Mesenchymal stem cell (in vitro differentiated cells and primary cell): ENCODE data around the gene PNPLA2.

Experiments
- DNase-seq: peaks from one replicate; pipeline ENCODE4 v3.0.0-alpha.2; 2013
- H2AFZ ChIP-seq: one replicate; pipeline ENCODE4 v1.6.1; 2013; ENCODE audit warnings: low read depth, mild to moderate bottlenecking, control low read depth, inconsistent platforms, low read length, moderate library complexity
- H2AK5ac ChIP-seq: 2 replicates; pipeline ENCODE4 v1.6.1; 2013; ENCODE audit warnings: low read length, moderate library complexity, mild to moderate bottlenecking, inconsistent platforms; ENCODE audit not compliant: severe bottlenecking
- H2BK120ac ChIP-seq: one replicate; pipeline ENCODE4 v1.6.1; 2013; ENCODE audit warnings: low read depth, mild to moderate bottlenecking, inconsistent platforms, low read length, moderate library complexity
- H2BK12ac ChIP-seq, 2 experiments: one replicate each; pipeline ENCODE4 v1.6.1; 2013; ENCODE audit warnings: inconsistent platforms in 2 of 2, low read length in 2 of 2, mild to moderate bottlenecking in 2 of 2, moderate library complexity in 2 of 2, control low read depth in 1 of 2
- H2BK15ac ChIP-seq: one replicate; pipeline ENCODE4 v1.6.1; 2013; ENCODE audit warnings: mild to moderate bottlenecking, low read depth, inconsistent platforms; ENCODE audit not compliant: poor library complexity, severe bottlenecking
- H2BK5ac ChIP-seq: 2 replicates; pipeline ENCODE4 v1.6.1; 2013; ENCODE audit warnings: low read depth, mild to moderate bottlenecking, low read length, control low read depth, inconsistent platforms; ENCODE audit not compliant: poor library complexity, severe bottlenecking
- H3K14ac ChIP-seq, 2 experiments: one replicate each; pipeline ENCODE4 v1.6.1; 2013; ENCODE audit warnings: inconsistent platforms in 2 of 2, low read length in 2 of 2, control low read depth in 1 of 2, mild to moderate bottlenecking in 1 of 2, moderate library complexity in 1 of 2
- H3K18ac ChIP-seq, 2 experiments: one replicate each; pipeline ENCODE4 v1.6.1; 2013; ENCODE audit warnings: inconsistent platforms in 2 of 2, low read length in 2 of 2, control low read depth in 1 of 2, low read depth in 1 of 2, mild to moderate bottlenecking in 1 of 2
- H3K23ac ChIP-seq, 2 experiments: one replicate each; pipeline ENCODE4 v1.6.1; 2013; ENCODE audit warnings: inconsistent platforms in 2 of 2, low read length in 2 of 2, mild to moderate bottlenecking in 2 of 2, moderate library complexity in 2 of 2, control low read depth in 1 of 2
- H3K27ac ChIP-seq: 2 replicates; pipeline ENCODE4 v1.5.1; 2013; ENCODE audit warnings: mild to moderate bottlenecking, moderate library complexity, low read length, control low read depth, inconsistent platforms; ENCODE audit not compliant: poor library complexity, severe bottlenecking
- H3K27me3 ChIP-seq, 2 experiments: 2 replicates each; pipeline versions ENCODE4 v1.6.1 to v1.7.0; 2013; ENCODE audit warnings: low read length in 2 of 2, mild to moderate bottlenecking in 2 of 2, moderate library complexity in 2 of 2, control low read depth in 1 of 2, inconsistent platforms in 1 of 2; ENCODE audit not compliant: control insufficient read depth in 1 of 2, insufficient read depth in 1 of 2
- H3K36me3 ChIP-seq, 2 experiments: 2 replicates each; pipeline versions ENCODE4 v1.6.1 to v1.7.0; 2013; ENCODE audit warnings: low read length in 2 of 2, control low read depth in 1 of 2, inconsistent platforms in 1 of 2, low read depth in 1 of 2, mild to moderate bottlenecking in 1 of 2; ENCODE audit not compliant: insufficient read depth in 2 of 2, control insufficient read depth in 1 of 2
- H3K4ac ChIP-seq, 2 experiments: one replicate each; pipeline ENCODE4 v1.6.1; 2013; ENCODE audit warnings: inconsistent platforms in 2 of 2, low read length in 2 of 2, mild to moderate bottlenecking in 2 of 2, moderate library complexity in 2 of 2, control low read depth in 1 of 2, low read depth in 1 of 2
- H3K4me1 ChIP-seq: 2 replicates; pipeline ENCODE4 v1.6.1; 2013; ENCODE audit warnings: low read depth, low read length, control low read depth; ENCODE audit not compliant: control insufficient read depth, insufficient read depth
- H3K4me2 ChIP-seq: 2 replicates; pipeline ENCODE4 v1.6.1; 2013; ENCODE audit warnings: low read length, mild to moderate bottlenecking, inconsistent platforms; ENCODE audit not compliant: poor library complexity, severe bottlenecking
- H3K4me3 ChIP-seq, 2 experiments: 2 replicates each; pipeline versions ENCODE4 v1.5.1 to v1.7.0; 2013; ENCODE audit warnings: low read length in 2 of 2, mild to moderate bottlenecking in 2 of 2, control low read depth in 1 of 2, low read depth in 1 of 2; ENCODE audit not compliant: insufficient read depth in 1 of 2
- H3K79me1 ChIP-seq: replicated peaks from 2 replicates; pipeline ENCODE4 v1.6.1; 2013; ENCODE audit warnings: mild to moderate bottlenecking, control low read depth, low read length, inconsistent platforms; ENCODE audit not compliant: poor library complexity, severe bottlenecking
- H3K9ac ChIP-seq: 2 replicates; pipeline ENCODE4 v1.7.0; 2013; ENCODE audit warnings: mild to moderate bottlenecking, low read length, moderate library complexity
- H3K9me3 ChIP-seq: 2 replicates; pipeline ENCODE4 v1.7.0; 2013; ENCODE audit warnings: mild to moderate bottlenecking, low read length; ENCODE audit not compliant: control insufficient read depth
- H4K8ac ChIP-seq: one replicate; pipeline ENCODE4 v1.6.1; 2013; ENCODE audit warnings: inconsistent platforms, mild to moderate bottlenecking, low read length, moderate library complexity
- H4K91ac ChIP-seq: one replicate; pipeline ENCODE4 v1.6.1; 2013; ENCODE audit warnings: mild to moderate bottlenecking, low read length, inconsistent platforms
- WGBS: methylation state at CpG from one replicate; pipeline ENCODE4 v1.1.7; 2013; ENCODE audit warnings: mixed read lengths; 5-methylcytosine and 5-hydroxymethylcytosine counted together

PNPLA2 gene

GRCh38 chr11:810040-810567 is 8.6 kb upstream of the PNPLA2 start:
- no peak overlapping the region for H2BK120ac ChIP-seq
- peaks cover 30 to 35% of the 10 kb centered on the region in 2 experiments for H3K36me3 ChIP-seq
- peak overlapping the region; percentile 12 for H2BK15ac ChIP-seq
- H4K91ac ChIP-seq = peak overlapping the region; percentile 78
- H3K4me3 ChIP-seq = peak overlapping the region; percentile 83 to 90
- DNase-seq = no peak
- no peaks in the 10 kb centered on the region for H3K27me3 ChIP-seq
- H3K27ac ChIP-seq = no peak overlapping the region
- H3K18ac ChIP-seq = peak overlapping the region; percentile 75 to 81
- peak overlapping the region in 1 of 2 experiments; percentile 86 for H3K23ac ChIP-seq
- H3K4me1 ChIP-seq = peaks cover 25% of the 10 kb centered on the region
- peak overlapping the region; percentile 67 for H3K4me2 ChIP-seq
- peak overlapping the region; percentile 90 for H3K9ac ChIP-seq
- no peak overlapping the region for H2BK12ac ChIP-seq
- H2AK5ac ChIP-seq = peak overlapping the region; percentile 57
- H2AFZ ChIP-seq = no peak overlapping the region
- H3K4ac ChIP-seq = peak overlapping the region; percentile 79 to 83
- WGBS = under 1% methylated on average over 35 of the region's 55 CpGs
- H2BK5ac ChIP-seq = no peak overlapping the region
- H3K14ac ChIP-seq = peak overlapping the region in 1 of 2 experiments; percentile 5
- H4K8ac ChIP-seq = no peak overlapping the region
- H3K79me1 ChIP-seq = peaks cover 12% of the 10 kb centered on the region
- H3K9me3 ChIP-seq = no peaks in the 10 kb centered on the region

- H3K4me2 ChIP-seq = peak overlapping the region; percentile 67
- no peak overlapping the region for H2BK15ac ChIP-seq
- peaks cover 30 to 48% of the 10 kb centered on the region in 2 experiments for H3K36me3 ChIP-seq
- peak overlapping the region; percentile 30 for H2AK5ac ChIP-seq
- no peak overlapping the region for H4K91ac ChIP-seq
- peak overlapping the region; percentile 31 for H4K8ac ChIP-seq
- H3K23ac ChIP-seq = no peak overlapping the region
- peaks cover 21% of the 10 kb centered on the region for H3K4me1 ChIP-seq
- no peaks in the 10 kb centered on the region for H3K9me3 ChIP-seq
- H2BK5ac ChIP-seq = no peak overlapping the region
- no peak overlapping the region for H2BK12ac ChIP-seq
- 85% methylated on average over 14 of the region's 14 CpGs for WGBS
- no peak overlapping the region for H2BK120ac ChIP-seq
- no peak overlapping the region for H3K18ac ChIP-seq
- DNase-seq = peak; percentile 38
- no peaks in the 10 kb centered on the region for H3K27me3 ChIP-seq
- H3K79me1 ChIP-seq = peaks cover 12% of the 10 kb centered on the region
- H3K4me3 ChIP-seq = peak overlapping the region in 1 of 2 experiments; percentile 83
- peak overlapping the region; percentile 90 for H3K9ac ChIP-seq
- H2AFZ ChIP-seq = no peak overlapping the region
- H3K14ac ChIP-seq = no peak overlapping the region
- no peak overlapping the region for H3K4ac ChIP-seq
- H3K27ac ChIP-seq = no peak overlapping the region
These were observed 7.1 kb upstream of the PNPLA2 start for GRCh38 chr11:811446-812245.

- no peaks in the 10 kb centered on the region for H3K27me3 ChIP-seq
- H2AK5ac ChIP-seq = no peak overlapping the region
- H3K4ac ChIP-seq = no peak overlapping the region
These were observed 6.3 kb upstream of the PNPLA2 start for GRCh38 chr11:812390-812789.

GRCh38 chr11:813072-813455 is 5.7 kb upstream of the PNPLA2 start:
- Histone ChIP-seq H3K23ac (no peak overlapping the region), H3K4me1 (peaks cover 21% of the 10 kb centered on the region), H2BK15ac (no peak overlapping the region), H3K4me3 (no peak overlapping the region), H3K27me3 (no peaks in the 10 kb centered on the region), H3K4me2 (no peak overlapping the region), H4K8ac (no peak overlapping the region), H3K36me3 (peaks cover 30 to 48% of the 10 kb centered on the region in 2 experiments), H3K9ac (no peak overlapping the region), H3K18ac (no peak overlapping the region), H3K4ac (no peak overlapping the region), H3K27ac (no peak overlapping the region), H2BK5ac (no peak overlapping the region), H2BK120ac (no peak overlapping the region), H3K79me1 (peaks cover 12% of the 10 kb centered on the region), H3K9me3 (no peaks in the 10 kb centered on the region), H2AFZ (no peak overlapping the region), H4K91ac (no peak overlapping the region), H3K14ac (no peak overlapping the region), H2BK12ac (no peak overlapping the region), H2AK5ac (no peak overlapping the region)
- DNase-seq = no peak
- WGBS = 95% methylated on average over 5 of the region's 6 CpGs

More at GRCh38 chr11:812390-812789, 6.3 kb upstream of the PNPLA2 start:
- Histone ChIP-seq H3K23ac (no peak overlapping the region), H3K14ac (no peak overlapping the region), H3K79me1 (peaks cover 12% of the 10 kb centered on the region), H3K9ac (no peak overlapping the region), H3K4me2 (no peak overlapping the region), H2BK12ac (no peak overlapping the region), H2AFZ (no peak overlapping the region), H3K36me3 (peaks cover 30 to 48% of the 10 kb centered on the region in 2 experiments), H4K8ac (peak overlapping the region; percentile 19), H3K9me3 (no peaks in the 10 kb centered on the region), H3K4me3 (no peak overlapping the region), H4K91ac (no peak overlapping the region), H3K18ac (no peak overlapping the region), H3K4me1 (peaks cover 21% of the 10 kb centered on the region), H2BK120ac (no peak overlapping the region), H2BK5ac (no peak overlapping the region), H2BK15ac (no peak overlapping the region), H3K27ac (no peak overlapping the region)
- no peak for DNase-seq
- WGBS = 86% methylated on average over 3 of the region's 3 CpGs
